Measurements from ENCODE around the gene CSRP1. TPM values are rescaled to one million over a fixed set of nuclear protein-coding genes. Genes with fewer than 3 reads are reported as not detected.
"Not testable (repeated sequence)": the region's sequence is repeated elsewhere in the genome, so short reads cannot be mapped to it uniquely, and the experiment has no call there.

Gene CSRP1
- total and polyA plus RNA-seq, 4 donors, result 143 to 278 (median 227) TPM

- 94 to 96% methylated on average over 2 of the region's 2 CpGs for WGBS, 2 donors
- DNase-seq, result no peak
- TF ChIP-seq CTCF (IDR thresholded peaks at IDR 0.05; ENCODE audit: control extremely low read depth, extremely low read depth), result no peak
- Histone ChIP-seq H3K4me1 (ENCODE audit: control insufficient read depth in 5 of 5, insufficient read depth in 5 of 5, low read length in 5 of 5) (peaks cover 0 to 8% (median 6%) of the 10 kb centered on the region in 5 donors), H3K27me3 (ENCODE audit: control insufficient read depth in 3 of 3, insufficient read depth in 3 of 3, low read length in 2 of 3) (no peaks in the 10 kb centered on the region), H3K9ac (ENCODE audit: insufficient read depth in 1 of 2, low read length in 2 of 2) (no peak overlapping the region), H3K9me3 (ENCODE audit: control insufficient read depth in 4 of 4, insufficient read depth in 3 of 4, low read length in 3 of 4) (no peaks in the 10 kb centered on the region), H3K4me3 (no peak overlapping the region), H3K27ac (ENCODE audit: low read depth in 1 of 2, low read length in 1 of 2) (no peak overlapping the region), H3K36me3 (ENCODE audit: control insufficient read depth in 4 of 4, insufficient read depth in 4 of 4, low read length in 4 of 4) (no peaks in the 10 kb centered on the region)
- ATAC-seq (ENCODE audit: insufficient read depth, low FRiP score), result no peak
Measured at GRCh38 chr1:201473296-201473695, 33.6 kb downstream of the CSRP1 start.

GRCh38 chr1:201472321-201472720 is 34.6 kb downstream of the CSRP1 start:
- 94 to 95% methylated on average over 8 of the region's 8 CpGs for WGBS, 2 donors

GRCh38 chr1:201471772-201472171 is 35.2 kb downstream of the CSRP1 start:
- Histone ChIP-seq H3K27ac (ENCODE audit: low read depth in 1 of 2, low read length in 1 of 2) (no peak overlapping the region), H3K36me3 (ENCODE audit: control insufficient read depth in 4 of 4, insufficient read depth in 4 of 4, low read length in 4 of 4) (no peaks in the 10 kb centered on the region), H3K9me3 (ENCODE audit: control insufficient read depth in 4 of 4, insufficient read depth in 3 of 4, low read length in 3 of 4) (no peaks in the 10 kb centered on the region), H3K4me1 (ENCODE audit: control insufficient read depth in 5 of 5, insufficient read depth in 5 of 5, low read length in 5 of 5) (peaks cover 0 to 23% (median 8%) of the 10 kb centered on the region in 5 donors), H3K4me3 (no peak overlapping the region), H3K27me3 (ENCODE audit: control insufficient read depth in 3 of 3, insufficient read depth in 3 of 3, low read length in 2 of 3) (no peaks in the 10 kb centered on the region), H3K9ac (ENCODE audit: insufficient read depth in 1 of 2, low read length in 2 of 2) (no peak overlapping the region)
- 84 to 95% methylated on average over 3 of the region's 3 CpGs for WGBS, 2 donors
- no peak for TF ChIP-seq CTCF (IDR thresholded peaks at IDR 0.05; ENCODE audit: control extremely low read depth, extremely low read depth)
- no peak for DNase-seq
- no peak for ATAC-seq (ENCODE audit: insufficient read depth, low FRiP score)

More at GRCh38 chr1:201472321-201472720, 34.6 kb downstream of the CSRP1 start:
- DNase-seq; ATAC-seq (ENCODE audit: insufficient read depth, low FRiP score); H3K27ac ChIP-seq (ENCODE audit: low read depth in 1 of 2, low read length in 1 of 2); H3K27me3 ChIP-seq (ENCODE audit: control insufficient read depth in 3 of 3, insufficient read depth in 3 of 3, low read length in 2 of 3); H3K9ac ChIP-seq (ENCODE audit: insufficient read depth in 1 of 2, low read length in 2 of 2); H3K4me3 ChIP-seq; H3K36me3 ChIP-seq (ENCODE audit: control insufficient read depth in 4 of 4, insufficient read depth in 4 of 4, low read length in 4 of 4); H3K9me3 ChIP-seq (ENCODE audit: control insufficient read depth in 4 of 4, insufficient read depth in 3 of 4, low read length in 3 of 4): not testable (repeated sequence)
- H3K4me1 ChIP-seq (ENCODE audit: control insufficient read depth in 5 of 5, insufficient read depth in 5 of 5, low read length in 5 of 5), result peaks cover 0 to 17% (median 7%) of the 10 kb centered on the region in 5 donors

GRCh38 chr1:201470581-201470980 is 36.3 kb downstream of the CSRP1 start:
- Histone ChIP-seq H3K27ac (ENCODE audit: low read depth in 1 of 2, low read length in 1 of 2) (no peak overlapping the region), H3K36me3 (ENCODE audit: control insufficient read depth in 4 of 4, insufficient read depth in 4 of 4, low read length in 4 of 4) (peaks cover 0 to 4% (median under 1%) of the 10 kb centered on the region in 4 donors), H3K9ac (ENCODE audit: insufficient read depth in 1 of 2, low read length in 2 of 2) (no peak overlapping the region), H3K27me3 (ENCODE audit: control insufficient read depth in 3 of 3, insufficient read depth in 3 of 3, low read length in 2 of 3) (no peaks in the 10 kb centered on the region), H3K4me3 (no peak overlapping the region), H3K4me1 (ENCODE audit: control insufficient read depth in 5 of 5, insufficient read depth in 5 of 5, low read length in 5 of 5) (peaks cover 0 to 24% (median 8%) of the 10 kb centered on the region in 5 donors), H3K9me3 (ENCODE audit: control insufficient read depth in 4 of 4, insufficient read depth in 3 of 4, low read length in 3 of 4) (no peaks in the 10 kb centered on the region)
- ATAC-seq (ENCODE audit: insufficient read depth, low FRiP score) (no peak), DNase-seq (no peak)
- 74 to 81% methylated on average over 2 to 4 of the region's 4 CpGs for WGBS, 2 donors
- no peak for TF ChIP-seq CTCF (IDR thresholded peaks at IDR 0.05; ENCODE audit: control extremely low read depth, extremely low read depth)

All from lung (tissue), 12 donors.